CD1c-positive myeloid dendritic cell (primary cell): Measurements from ENCODE around the gene ZCCHC4.

Experiments
- DNase-seq: peaks from one replicate; pipeline ENCODE4 v3.0.0-alpha.2; 2016; ENCODE audit errors: extremely low spot score

Gene ZCCHC4, protein sequence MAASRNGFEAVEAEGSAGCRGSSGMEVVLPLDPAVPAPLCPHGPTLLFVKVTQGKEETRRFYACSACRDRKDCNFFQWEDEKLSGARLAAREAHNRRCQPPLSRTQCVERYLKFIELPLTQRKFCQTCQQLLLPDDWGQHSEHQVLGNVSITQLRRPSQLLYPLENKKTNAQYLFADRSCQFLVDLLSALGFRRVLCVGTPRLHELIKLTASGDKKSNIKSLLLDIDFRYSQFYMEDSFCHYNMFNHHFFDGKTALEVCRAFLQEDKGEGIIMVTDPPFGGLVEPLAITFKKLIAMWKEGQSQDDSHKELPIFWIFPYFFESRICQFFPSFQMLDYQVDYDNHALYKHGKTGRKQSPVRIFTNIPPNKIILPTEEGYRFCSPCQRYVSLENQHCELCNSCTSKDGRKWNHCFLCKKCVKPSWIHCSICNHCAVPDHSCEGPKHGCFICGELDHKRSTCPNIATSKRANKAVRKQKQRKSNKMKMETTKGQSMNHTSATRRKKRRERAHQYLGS

GRCh38 chr4:25312496-25313200 lies at the start of gene ZCCHC4:
TSS of gene ZCCHC4 (plus strand) at chr4:25312774. CDS start at chr4:25312810, 36 bp downstream.
- peak; percentile 98 for DNase-seq

GRCh38 chr4:25271866-25272265 lies 40.7 kb upstream of the ZCCHC4 start:
- no peak for DNase-seq

GRCh38 chr4:25280210-25280609 lies 32.4 kb upstream of the ZCCHC4 start:
- DNase-seq: no peak

- no peak for DNase-seq
These were observed 28.6 kb upstream of the ZCCHC4 start for GRCh38 chr4:25283948-25284347.

- DNase-seq: no peak
These were observed 28.1 kb upstream of the ZCCHC4 start for GRCh38 chr4:25284466-25284865.

DNA sequence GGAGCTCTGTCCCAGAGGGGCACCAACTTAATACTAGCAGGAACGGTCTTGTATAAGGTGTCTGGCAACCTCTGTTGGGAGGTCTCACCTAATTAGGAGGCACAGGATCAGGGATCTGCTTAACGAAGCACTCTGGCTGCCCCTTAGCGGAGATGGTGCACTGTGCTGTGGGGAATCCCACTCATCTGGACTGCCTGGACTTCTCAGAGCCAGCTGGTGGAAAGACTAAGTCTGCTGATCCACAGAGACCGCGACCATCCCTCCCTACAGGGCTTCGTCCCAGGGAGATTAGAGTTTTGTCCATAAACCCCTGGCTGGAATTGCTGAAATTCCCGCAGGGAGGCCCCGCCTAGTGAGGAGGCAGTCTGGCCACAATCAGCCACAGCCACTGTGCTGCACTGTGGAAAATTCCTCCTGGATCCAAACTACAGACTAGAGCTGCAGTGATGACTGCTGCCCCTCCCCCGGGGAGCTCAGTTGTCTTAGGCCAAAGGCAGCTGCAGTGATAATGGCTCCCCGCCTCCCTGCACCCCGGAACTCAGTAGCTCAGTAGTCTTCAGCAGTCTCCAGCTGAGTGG lies 22.0 kb upstream of the ZCCHC4 start:
- DNase-seq: no peak

DNA sequence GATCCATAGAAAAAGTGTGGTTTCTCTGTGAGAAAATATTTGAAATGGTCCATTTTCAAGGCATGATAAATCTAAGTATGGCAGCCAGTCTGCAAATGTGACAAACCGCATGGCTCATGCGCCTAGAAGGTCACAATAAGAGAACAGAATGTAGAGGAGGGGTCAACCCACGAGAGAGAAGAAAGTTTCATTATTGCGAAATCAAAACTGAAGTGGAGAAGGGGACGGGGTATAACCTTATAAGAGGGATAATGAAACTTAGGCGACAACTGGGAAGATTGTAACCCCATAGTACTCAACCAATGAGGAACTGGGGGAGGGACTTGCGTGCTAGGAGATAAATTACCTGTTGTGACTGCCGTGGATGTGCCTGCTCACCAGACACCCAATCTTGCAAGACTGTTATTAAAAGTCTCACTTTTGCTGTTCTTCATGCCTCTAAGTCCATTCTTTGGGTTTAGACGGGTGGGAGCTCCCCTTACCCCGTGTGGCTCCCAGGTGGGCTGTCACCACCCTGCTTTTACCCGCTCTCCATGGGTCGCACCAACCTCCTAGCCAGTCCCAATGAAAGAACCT lies 21.3 kb upstream of the ZCCHC4 start:
- DNase-seq: no peak

- DNase-seq: no peak
These were observed 14.9 kb upstream of the ZCCHC4 start for GRCh38 chr4:25297528-25298242.

GRCh38 chr4:25299476-25300203 lies 12.9 kb upstream of the ZCCHC4 start:
- DNase-seq: no peak

DNA sequence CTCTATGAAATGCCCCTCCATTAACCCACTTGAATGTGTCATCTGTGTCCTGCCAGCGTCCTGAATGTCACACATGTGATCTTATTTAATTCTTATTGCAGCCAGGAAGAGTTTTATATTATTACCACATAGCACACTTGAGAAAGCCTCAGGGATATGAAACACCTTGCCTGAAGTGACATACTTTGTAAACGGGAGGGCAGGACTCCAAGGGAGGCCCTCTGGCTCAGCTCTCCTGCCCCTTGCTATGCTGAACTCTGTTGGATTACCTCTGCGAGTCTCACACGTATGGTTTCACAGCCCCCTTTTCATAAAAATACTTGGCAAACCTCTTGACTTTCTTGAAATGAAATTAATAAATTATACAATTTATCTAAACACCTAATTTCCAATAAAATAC lies 11.1 kb upstream of the ZCCHC4 start:
- DNase-seq: no peak

GRCh38 chr4:25302626-25303025 lies 9.9 kb upstream of the ZCCHC4 start:
- no peak for DNase-seq

DNA sequence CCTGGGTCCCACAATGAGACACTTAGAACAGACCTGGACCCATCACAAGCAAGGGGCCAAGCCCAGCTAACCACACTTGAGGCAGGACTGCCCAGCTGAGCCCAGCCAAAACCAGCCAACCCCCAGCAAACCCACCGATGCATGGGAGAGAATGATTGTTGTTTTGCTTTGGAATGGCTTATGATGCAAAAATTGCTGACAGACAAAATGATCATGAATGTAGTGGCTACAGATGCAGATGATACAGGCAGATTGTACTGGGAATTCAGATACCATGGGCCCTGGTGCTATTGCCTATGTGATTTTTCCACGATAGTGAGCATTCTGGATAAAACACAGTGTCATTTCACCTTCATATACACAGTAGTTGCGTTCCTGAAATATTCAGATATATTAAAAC lies 9.0 kb upstream of the ZCCHC4 start:
- DNase-seq: no peak

- no peak for DNase-seq
These were observed 6.0 kb upstream of the ZCCHC4 start for GRCh38 chr4:25306518-25307057.

- no peak for DNase-seq
These were observed 5.0 kb upstream of the ZCCHC4 start for GRCh38 chr4:25307596-25307995.

DNA sequence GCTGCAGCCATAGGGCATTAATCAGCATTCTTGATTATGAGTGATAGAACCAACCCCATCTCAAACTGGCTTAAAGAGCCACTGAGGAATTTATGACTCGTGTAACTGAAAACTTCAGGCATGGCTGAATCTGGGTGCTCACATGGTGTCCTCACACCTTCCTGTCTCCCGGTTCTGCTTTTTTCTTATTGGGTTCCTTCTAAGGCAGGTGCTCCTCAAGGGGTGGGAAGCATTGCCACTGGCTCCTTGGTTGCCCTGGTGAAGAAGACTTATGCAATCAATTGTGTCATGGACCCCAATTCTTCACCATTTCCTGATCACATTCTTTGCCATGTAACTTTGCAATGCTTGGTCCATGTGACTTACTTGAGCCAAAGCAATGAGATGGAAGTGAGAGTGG lies 4.3 kb upstream of the ZCCHC4 start:
- DNase-seq: no peak

DNA sequence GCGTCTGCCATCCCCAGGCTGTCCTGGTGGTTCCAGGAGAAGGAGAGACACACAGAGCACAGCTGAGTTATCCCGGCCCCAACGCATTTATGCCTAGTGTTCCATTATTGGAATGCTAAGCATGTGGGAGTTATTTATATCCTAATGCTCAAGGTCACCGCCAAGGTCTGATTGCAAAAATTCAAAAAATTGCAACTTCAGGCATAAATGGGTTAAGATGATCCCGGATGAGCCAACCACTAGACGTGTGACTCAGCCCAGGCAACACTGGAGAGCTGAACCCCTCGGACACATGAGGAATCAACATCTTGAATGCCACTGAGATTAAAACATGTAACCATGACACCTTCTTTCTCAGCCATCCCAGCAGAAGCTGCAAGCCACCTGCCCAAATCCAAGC lies 3.8 kb upstream of the ZCCHC4 start:
- no peak for DNase-seq

GRCh38 chr4:25310066-25310802 lies 2.3 kb upstream of the ZCCHC4 start:
- DNase-seq: peak; percentile 27

DNA sequence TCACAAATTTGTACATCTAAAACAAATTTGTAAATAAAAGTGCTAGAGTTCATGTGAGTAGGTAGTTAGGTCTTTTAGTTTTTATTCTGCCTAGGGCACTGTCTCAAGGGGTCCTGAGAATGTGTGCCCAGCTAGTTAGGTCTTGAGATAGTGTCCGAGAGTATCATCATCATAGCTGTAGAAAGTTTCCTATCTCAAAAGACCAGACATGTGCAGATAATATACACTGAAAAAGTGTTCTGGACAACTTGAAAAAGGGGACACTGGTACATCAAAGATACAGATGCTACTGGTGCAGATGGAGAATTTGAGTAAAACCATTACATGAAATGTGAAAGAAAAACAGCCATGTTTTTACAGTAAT lies 1.8 kb upstream of the ZCCHC4 start:
- no peak for DNase-seq

DNA sequence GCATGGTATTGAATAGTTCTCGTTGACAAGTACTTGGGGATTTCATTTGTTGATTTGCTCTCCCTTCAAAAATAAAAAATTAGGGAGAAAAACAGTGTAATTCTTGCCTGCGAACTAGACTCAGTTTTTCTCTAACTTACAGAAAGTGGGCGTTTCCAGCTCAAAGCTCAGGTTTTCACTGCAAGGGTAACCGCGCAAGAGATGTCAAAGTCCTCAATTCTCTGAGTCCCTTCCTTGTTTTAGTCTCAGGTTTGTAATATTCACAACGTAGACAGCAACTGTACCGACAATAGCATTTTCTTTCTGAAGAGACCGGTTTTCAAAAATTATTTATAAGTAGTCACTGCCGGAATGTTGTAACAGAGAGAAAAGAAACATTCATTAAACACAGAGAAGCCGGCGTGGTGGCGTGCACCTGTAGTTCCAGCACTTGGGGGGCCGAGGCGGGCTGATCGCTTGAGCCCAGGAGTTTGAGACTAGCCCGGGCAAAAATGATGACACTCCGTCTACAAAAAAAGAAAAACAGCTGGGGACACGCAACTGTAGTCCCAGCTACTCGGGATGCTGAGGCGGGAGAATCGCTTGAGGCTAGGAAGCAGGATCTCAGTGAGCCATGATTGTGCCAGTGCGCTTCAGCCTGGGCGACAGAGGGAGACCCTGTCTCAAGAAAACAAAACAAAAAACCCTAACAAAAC lies 774 bp downstream of the ZCCHC4 start:
- DNase-seq: peak; percentile 13
